GM13976 (cell line): Measurements from ENCODE around the gene CLEC16A.

Experiments
- DNase-seq: peaks from one replicate; pipeline ENCODE4 v3.0.0; 2012; ENCODE audit warnings: low spot score
- CTCF ChIP-seq: IDR thresholded peaks from 2 replicates; pipeline ENCODE4 v1.5.1; 2012; ENCODE audit warnings: borderline replicate concordance, mild to moderate bottlenecking; ENCODE audit not compliant: insufficient read depth; ENCODE audit errors: extremely low read depth, missing control alignments, control extremely low read depth
- in situ Hi-C: fragments of 300-500 bp; cut with MboI; formaldehyde crosslinking; loops from one replicate; pipeline ENCODE4 v1.12.0; 2022; ENCODE audit warnings: low sequenced_read_pairs, mixed read lengths, inconsistent platforms; ENCODE audit not compliant: unreplicated experiment

The CLEC16A gene

GRCh38 chr16:10944249-10945064 is at the start of gene CLEC16A:
Gene CLEC16A (plus strand): TSS chr16:10944564. CDS start chr16:10944718, 154 bp downstream.
- in situ Hi-C loops: no loop called here
- peak; percentile 8 for TF ChIP-seq CTCF
- DNase-seq: peak; percentile 93

GRCh38 chr16:10895053-10895946 is 49.1 kb upstream of the CLEC16A start:
- in situ Hi-C loops: no loop called here
- DNase-seq: no peak
- no peak for TF ChIP-seq CTCF

GRCh38 chr16:10896165-10896564 is 48.2 kb upstream of the CLEC16A start:
- no peak for DNase-seq
- in situ Hi-C loops: no loop called here
- TF ChIP-seq CTCF: no peak

- TF ChIP-seq CTCF: no peak
- in situ Hi-C loops: no loop called here
- DNase-seq: no peak
Observed at GRCh38 chr16:10896723-10897122, 47.6 kb upstream of the CLEC16A start.

- DNase-seq: no peak
- TF ChIP-seq CTCF: no peak
- in situ Hi-C loops: no loop called here
Observed at GRCh38 chr16:10897134-10897533, 47.2 kb upstream of the CLEC16A start.

- TF ChIP-seq CTCF: no peak
- in situ Hi-C loops: no loop called here
- no peak for DNase-seq
Observed at GRCh38 chr16:10902999-10903398, 41.4 kb upstream of the CLEC16A start.
